Measurements from ENCODE around the gene IQSEC2.

IQSEC2 gene

DNA sequence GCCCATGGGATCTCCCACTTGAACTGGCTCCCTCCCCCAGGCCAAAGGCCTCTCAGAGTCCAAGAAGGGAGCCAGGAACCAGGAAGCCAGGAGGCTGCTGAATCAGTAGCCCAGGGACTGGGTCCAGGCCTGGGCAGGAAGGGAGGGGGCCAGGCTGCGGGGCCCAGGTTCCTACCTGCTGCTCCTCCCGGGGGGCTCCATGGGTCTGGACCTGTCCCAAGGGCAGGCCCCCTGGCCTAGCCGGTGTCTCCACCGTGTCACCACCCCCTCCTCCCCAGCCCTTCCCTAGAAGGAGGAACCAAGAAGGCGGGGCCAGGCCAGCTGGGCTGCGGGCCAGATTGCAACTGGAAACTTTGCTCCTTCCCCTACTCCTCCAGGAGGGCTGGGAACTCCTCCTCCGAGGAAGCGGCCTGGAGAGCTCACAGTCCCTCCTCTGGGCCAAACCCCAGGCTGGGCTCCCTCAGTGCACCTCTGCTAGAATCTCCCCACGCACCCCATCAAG is at the start of gene IQSEC2:
TSS of gene IQSEC2 (minus strand) at position 264 of the 502 bp plus-strand sequence.
- peak; percentile 87 for DNase-seq

DNA sequence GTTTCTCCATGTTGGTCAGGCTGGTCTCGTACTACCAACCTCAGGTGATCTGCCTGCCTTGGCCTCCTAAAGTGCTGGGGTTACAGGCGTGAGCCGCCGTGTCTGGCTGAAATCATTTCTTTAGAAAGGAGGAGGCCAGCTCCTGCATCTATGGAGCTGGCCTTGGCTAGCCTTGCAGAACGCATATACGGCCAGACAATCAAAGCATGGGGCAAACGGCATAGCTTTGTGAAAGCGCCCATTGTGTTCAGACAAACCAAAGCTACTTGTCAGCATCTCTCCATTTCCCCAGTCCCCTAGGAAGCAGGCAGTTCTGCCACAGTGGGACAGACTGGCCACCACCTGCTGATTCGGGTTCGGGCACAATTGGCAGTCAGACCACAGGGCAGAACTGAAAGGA is 48.9 kb upstream of the IQSEC2 start:
- DNase-seq, result no peak

DNA sequence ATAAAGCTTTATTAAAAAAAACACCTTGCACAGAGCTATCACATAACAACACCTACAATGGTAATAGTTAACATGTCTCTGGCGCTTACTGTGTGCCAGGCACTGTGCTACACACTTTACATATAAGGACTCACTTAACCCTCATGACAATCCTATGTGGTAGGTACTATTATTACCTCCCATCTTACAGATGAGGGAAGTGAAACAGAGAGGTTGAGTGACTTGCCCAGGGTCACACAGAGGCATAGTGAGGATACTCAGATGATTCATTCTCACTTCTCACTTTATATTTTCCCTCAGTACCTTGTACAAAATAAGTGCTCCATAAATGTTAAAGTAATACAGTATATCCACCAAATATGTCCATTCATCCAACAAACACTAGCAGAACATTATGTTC is 43.4 kb upstream of the IQSEC2 start:
- DNase-seq, result no peak

DNA sequence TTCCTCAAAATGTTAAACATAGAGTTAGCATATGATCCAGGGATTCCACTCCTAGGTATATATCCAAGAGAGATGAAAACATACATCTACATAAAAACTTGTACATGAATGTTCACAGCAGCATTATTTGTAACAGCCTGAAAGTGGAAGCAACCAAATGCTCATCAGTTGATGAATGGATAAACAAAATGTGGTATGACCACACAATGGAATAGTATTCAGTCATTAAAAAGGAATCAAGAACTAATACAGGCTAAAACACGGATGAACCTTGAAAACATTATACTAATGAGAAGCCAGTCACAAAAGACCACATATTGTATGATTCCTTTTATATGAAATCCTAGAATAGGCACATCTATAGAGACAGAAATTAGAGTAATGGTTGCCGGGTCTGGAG is 42.7 kb upstream of the IQSEC2 start:
- no peak for DNase-seq

DNA sequence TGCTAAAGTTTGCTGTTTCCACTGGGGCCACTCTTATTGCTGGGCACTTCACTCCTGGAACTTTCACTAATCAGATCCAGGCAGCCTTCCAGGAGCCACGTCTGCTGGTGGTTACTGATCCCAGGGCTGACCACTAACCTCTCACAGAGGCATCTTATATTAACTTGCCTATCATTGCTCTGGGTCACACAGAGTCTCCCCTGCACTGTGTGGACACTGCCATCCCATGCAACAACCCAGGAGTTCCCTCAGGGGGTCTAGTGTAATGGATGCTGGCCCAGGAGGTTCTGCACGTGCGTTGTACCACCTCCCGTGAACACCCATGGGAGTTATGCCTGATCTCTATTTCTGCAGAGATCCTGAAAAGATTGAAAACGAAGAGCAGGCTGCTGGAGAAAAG is 41.8 kb upstream of the IQSEC2 start:
- no peak for DNase-seq

DNA sequence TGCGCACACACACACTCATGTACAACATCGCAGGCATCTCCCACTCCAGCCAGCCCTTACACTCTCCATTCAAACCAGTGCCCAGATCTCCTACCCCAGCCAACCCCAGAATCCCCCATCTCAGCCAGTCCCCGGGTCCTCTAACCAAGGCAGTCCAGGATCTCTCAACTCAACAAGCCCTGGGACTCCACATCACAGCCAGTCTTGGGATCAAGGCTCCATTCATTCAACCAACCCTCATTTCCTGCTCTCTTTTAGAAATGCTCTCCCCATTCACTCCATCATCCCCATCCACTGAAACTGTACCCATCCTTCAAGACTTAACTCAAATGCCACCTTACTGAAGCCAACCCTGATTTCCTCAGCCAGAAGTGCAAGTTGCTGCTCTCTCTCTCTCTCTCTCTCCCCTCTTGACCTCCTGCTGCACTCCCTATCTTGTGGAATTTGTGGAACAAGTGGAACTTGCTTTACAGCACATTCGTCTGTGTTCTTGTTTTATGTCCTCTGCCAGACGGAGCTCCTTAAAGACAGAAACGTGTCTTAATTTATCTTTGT is 40.6 kb upstream of the IQSEC2 start:
- DNase-seq, result no peak

DNA sequence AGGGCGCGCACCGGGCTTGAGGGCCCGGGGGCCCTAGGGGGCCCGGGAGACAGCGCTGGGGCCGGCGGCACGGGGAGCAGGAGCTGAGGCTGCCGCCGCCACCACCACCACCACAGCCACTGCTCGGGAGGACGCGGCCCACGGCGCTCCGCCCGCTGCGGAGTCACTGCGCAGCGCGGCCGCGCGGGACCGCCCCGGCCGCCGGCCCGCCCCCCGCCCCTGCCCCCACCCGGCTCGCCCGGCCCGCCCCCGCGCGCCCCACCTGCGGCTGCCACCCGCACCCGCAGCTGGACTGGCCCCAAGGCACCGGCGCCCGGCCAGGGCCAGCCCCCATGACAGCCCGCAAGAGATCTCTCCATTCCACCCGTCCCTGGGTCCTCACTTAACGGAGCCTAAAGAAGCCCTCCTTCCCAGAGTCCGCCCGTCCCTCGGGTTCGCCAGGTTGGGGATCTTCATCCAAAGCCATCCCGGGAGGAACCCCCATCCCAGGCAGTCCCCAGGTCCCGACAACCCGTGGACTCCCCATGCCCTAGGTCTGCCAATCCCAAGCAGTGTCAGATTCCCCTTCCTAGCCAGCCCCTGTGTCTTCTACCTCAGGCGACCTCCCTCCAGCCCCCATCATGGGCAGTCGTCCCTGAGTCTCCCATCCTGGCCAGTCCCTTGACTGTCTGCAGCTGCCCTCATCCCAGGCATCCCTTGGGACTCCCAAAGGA is 40.0 kb upstream of the IQSEC2 start:
- no peak for DNase-seq

DNA sequence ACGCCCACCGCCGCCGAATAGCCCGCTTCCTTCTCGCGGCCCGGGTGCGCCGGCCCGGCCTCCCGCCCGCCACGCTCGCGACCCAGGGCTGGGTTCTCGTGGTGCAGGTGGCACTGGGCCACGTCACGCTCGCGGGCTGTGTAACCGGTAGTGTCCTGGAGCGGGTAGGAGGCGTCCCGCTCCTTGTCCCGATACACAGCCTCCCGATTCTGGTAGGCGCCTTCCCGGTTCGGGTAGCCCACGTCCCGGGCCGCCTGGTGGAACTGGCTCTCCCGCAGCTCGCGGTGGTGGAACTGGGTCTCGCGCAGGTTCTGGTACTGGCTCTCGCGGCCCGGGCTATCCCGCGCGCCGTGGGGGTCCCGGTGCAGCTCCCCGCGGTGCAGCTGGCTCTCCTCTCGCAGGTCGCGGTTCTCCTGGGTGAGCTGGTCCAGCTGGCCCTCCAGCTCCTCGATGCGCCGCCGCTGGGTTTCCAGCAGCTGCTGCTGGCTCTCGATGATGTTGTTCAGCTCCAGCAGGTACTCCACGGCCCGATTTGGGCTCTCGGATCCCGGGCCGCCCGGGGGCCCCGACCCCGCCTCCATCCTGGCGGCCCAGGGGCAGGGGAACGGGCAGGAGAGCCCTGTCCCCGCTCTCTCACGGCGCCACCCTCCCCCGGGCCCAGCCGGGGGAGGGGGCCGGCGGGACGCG is 39.3 kb upstream of the IQSEC2 start:
- DNase-seq, result no peak

DNA sequence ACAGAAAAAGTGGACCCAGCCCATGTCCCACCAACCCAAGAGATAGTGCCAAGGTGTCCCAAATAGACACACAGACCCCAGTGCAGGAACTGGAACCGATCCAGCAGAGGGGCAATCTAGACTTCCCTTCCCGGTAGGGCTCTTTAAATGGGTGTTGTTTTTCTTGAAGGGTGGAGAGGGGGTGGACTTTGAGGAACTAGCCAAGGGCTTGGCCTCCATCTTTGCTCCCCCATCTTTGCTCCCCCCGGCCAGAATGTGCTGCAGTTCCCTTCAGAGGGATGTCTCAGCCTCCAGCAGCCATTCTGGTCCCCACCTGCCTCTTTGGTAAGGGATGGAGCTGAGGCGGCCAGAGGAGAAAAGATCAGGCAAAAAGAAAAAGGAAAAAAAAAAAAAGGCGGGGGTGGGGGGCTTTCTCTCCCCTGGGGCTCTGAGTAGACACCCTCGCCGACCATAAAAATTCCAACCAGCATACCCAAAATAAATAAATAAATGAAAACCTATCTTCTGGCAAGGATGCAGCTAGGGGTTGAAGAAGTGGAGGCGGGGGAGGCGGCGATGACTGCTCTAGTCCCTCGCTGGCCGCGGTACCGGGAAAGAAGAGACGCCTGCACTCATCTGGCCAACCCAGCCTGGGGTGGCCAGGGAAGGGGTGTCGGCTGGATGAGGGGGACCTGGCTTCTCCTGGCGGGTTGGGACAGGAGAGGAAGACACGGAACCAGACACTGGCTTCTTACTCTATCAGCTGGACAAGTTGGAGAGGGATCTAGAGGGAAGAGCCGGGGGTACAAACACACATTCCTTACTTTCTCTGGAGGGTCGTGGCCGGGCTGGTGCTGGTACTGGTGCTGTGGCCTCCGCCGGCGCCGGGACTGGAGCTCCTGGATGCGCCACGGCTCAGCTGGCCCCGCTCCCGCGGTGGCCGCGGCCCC is 38.5 kb upstream of the IQSEC2 start:
- DNase-seq, result no peak

DNA sequence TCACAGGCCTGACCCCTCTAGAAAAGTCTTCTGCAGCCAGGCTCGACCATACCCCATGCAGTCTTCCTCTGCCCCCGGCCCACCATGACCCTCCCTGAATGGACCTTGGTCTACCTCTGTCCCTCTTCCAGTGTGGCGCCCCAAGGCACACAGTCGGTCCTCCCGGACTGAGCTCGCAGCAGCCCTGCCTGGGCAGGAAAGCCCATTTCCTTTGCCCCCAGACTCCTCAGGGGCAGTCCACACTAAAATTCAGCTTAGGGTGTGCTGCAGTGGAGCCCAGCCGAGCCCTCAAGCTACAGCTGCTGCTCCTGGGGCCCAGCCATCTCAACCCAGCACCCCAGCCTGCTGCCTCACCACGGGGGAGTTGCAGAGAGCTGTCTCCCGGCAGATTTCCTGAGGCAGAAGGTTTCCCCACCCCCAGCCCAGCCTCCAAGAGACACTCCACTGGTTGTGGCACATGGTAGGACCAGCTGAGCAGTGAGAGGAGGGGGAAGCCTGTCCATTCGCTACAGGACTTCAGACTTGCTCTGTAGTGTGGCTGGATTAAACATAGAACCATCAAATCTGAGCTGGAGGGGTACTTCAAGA is 37.5 kb upstream of the IQSEC2 start:
- no peak for DNase-seq

DNA sequence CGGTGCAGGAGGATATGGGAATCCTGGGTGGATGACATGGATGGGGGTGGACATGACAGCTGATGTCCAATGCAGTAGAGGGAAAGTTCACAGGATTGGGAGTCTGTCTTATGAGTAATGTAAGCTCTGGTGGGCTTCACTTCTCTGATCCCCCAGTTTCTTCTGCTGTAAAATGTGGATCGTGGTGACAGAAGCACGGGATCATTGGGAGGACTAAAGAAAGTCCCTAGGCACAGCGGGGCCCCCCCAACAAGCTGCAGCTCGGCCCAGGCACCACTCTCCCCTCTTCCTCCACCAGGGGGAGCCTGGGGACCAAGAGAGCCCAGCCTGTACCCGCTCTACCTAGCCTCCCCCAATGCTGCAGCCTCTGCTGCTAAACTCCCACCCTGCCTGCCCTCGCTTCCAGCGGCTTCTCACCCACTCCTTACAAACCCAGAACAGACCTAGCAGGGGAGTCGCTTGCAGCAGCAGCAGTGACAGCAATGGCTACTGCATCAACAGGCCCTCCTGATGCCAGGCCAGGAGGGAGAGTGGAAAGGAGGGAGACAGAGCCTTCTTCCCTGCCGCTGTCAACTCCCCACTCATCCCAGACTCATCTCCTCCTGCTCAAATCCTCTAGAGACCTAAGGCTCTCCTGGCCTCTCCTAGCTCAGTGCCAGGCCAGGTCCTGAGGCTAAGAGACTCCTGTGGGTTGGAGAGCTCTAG is 36.1 kb upstream of the IQSEC2 start:
- DNase-seq, result peak; percentile 74

DNA sequence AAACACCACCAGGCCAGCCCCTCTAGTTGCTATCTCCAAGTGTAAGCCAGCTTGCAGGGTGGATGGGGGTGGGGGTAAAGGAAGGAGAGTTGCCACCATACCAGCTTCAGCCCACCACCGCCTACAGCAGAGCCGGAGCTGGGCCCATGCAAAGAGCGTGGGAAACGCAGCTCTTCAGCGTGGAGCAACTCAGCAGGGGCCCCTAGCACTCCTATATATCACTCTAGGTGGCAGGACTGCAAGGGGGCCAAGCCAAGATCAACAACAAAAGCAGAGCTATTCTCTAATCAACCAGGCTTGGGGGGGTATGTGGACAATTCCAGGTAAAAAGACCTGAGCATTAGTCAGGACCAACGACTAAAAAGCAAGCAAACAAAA is 35.5 kb upstream of the IQSEC2 start:
- DNase-seq, result no peak

DNA sequence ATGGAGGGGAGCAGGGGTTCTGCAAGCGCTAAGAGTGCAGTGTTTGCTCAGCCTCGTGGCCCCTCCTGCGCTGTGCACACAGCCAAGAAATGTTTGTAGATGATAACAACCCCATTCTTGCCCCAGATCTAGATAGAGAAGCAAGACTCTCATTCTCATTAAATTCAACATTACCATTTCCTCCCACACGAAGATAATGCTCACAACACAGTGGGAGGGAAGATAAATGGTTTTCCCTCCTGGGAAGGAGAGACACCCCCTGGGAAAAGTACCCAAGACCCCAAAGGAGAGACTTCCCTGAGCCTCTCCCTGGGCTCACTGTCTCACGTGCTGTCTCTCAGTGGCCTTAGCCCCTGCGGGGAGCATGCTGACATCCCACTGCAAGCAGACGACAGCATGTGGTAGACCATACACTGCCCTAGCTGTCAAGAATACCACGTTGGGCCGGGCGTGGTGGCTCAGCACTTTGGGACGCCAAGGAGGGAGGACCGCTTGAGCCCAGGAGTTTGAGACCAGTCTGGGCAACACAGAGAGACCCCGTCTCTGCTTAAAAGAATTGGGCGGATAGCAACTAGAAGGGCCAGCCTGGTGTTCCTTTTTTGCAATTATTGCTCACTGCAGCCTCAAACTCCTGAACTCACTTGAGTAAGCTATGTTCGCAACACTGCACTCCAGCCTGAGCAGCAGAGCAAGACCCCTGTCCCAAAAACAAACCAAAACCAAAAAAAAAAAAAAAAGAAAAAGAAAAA is 34.9 kb upstream of the IQSEC2 start:
- no peak for DNase-seq

DNA sequence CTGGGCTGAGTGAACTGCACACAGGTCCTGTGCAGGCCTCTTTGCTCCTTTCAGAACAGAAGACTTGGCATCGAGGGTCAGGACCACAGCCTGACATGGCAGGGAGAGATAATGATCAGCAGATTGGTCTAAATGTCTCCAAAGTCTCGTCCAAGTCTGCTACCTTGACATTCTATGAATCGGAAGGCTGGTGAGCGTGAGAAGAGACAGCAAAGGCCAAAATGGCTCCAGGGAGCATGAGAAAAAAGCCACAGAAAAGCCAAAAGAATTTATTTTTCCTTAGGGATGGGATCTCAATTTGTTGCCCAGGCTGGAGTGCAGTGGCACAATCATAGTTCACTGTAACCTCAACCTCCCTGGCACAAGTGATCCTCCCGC is 32.3 kb upstream of the IQSEC2 start:
- DNase-seq, result no peak

DNA sequence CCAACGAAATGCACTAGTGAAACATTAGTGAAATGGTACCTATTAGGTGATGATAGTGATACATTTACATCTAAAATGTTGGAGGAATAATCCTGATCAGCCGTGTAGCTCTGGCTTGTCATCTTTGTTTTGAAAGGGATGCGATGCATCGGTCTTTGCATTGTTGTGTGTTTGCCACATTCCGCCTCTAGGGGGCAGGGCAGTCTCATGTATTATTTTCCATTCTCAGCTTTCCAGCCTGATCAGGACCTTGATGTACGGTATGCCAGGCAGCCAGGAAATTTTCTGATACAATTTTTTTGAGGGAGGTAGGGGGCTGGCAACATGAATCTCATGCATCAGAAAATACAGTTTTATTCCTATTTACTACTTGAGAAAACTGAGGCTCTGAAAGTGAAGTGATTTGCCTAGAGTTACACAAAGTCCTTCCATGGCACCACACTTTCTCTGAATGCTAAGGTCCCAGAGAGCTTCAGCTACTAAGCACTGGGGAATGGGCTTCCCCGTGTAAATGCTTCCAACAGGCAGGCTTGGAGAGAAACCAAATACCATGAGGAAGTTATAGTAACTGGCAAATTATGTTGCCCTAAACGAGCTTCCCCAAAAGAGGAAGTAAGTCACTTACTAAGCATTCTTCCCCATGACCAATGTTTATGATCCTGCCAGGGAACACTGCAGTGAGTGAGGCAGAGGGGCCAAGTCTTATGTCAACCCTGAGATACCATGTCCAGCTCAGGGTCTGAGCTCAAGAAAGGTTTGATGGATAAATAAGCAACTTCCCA is 31.8 kb upstream of the IQSEC2 start:
- DNase-seq, result peak; percentile 57

DNA sequence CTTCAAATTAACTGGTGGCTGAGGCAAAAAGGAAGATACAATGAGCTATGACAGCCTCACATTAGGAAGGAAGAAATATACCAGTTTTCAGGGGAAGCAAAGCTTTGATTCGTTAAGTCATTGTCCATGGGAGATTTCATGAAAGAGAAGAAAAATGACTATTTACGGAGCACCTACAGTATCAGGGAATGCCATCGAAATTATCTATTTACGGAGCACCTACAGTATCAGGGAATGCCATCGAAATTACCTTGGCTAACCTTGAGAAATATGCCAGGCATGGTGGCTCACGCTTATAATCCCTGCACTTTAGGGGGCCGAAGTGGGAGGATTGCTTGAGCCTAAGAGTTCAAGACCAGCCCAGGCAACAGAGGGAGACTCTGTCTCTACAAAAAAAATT is 28.5 kb upstream of the IQSEC2 start:
- no peak for DNase-seq

DNA sequence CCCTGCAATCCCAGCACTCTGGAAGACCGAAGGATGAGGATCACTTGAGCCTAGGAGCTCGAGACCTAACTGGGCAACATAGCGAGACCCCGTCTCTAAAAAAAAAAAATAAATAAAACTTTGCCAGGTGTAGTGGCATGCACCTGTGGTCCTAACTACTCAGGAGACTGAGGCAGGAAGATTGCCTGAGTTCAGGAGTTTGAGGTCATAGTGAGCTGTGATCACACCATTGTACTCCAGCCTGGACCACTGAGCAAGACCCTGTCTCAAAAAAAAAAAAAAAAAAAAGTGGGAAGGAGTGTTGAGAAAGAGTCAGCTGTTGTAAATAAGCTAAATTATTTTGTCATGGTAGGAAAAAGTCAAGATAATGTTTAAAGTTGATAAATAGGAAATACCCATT is 27.5 kb upstream of the IQSEC2 start:
- DNase-seq, result no peak

DNA sequence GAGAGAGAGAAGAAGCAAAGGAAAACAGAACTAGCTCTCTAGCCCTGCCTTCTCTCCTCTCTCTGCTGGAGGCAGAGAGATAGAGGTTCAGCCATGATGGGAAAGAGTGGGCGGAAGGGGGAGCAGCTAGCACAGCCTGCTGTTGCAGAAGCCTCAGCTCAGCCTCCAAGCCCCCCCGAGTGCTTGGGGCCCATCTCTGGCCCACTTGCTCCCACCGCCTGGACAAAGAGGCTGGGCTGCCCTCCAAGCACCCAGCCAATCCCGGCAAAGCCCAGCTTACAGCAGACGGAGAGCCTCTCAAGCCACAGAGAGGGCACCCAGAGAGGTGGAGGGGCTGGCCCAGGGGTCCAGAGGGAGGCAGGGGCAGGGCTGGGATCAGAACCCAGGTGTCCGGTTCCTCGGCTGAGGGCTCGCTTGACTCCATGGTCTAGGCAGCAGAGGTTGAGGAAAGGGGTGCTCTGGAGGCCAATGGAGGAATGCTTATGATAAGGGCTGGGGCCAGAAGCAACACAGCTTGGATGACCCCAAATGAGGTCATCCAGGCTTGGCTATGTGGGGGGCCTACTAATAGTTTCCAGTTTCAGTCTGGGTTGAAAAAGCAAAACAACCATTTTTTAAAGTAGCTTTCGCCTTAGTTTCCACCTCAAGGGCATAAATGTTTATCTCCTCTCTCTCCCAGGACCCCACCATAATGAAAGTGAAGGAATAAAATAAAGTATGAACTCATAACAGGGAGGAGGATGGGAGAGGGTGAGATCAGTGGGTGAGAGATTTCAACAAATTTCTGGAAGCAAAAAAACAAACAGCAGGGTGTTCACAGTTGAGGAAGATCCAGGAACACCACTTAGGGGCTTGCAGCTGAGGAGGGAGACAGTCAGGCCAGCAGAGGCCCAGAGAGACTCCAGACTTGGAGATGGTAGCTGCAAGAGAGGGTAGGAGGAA is 24.9 kb upstream of the IQSEC2 start:
- no peak for DNase-seq

Measured in right forelimb (tissue), 1 donor.